ENCODE measurements around the gene MAD1L1.
"Not testable (repeated sequence)": the region's sequence is repeated elsewhere in the genome, so short reads cannot be mapped to it uniquely, and the experiment has no call there.

The MAD1L1 gene

GRCh38 chr7:1873070-1873405, 359.7 kb downstream of the MAD1L1 start:
- DNase-seq (ENCODE audit: low read depth in 2 of 2, low spot score in 1 of 2) = no peak

- no peak for DNase-seq (ENCODE audit: low read depth in 2 of 2, low spot score in 1 of 2)
These were observed 360.3 kb downstream of the MAD1L1 start for GRCh38 chr7:1872191-1873069.

- no peak for DNase-seq (ENCODE audit: low read depth in 2 of 2, low spot score in 1 of 2)
These were observed 363.2 kb downstream of the MAD1L1 start for GRCh38 chr7:1869452-1870130.

GRCh38 chr7:1868516-1869165, 364.1 kb downstream of the MAD1L1 start:
- DNase-seq (ENCODE audit: low read depth in 2 of 2, low spot score in 1 of 2) = no peak

- DNase-seq (ENCODE audit: low read depth in 2 of 2, low spot score in 1 of 2) = no peak
These were observed 365.1 kb downstream of the MAD1L1 start for GRCh38 chr7:1867370-1868260.

- no peak for DNase-seq (ENCODE audit: low read depth in 2 of 2, low spot score in 1 of 2)
These were observed 366.1 kb downstream of the MAD1L1 start for GRCh38 chr7:1866601-1867000.

GRCh38 chr7:1865571-1866255, 367.0 kb downstream of the MAD1L1 start:
- DNase-seq (ENCODE audit: low read depth in 2 of 2, low spot score in 1 of 2) = no peak

- no peak for DNase-seq (ENCODE audit: low read depth in 2 of 2, low spot score in 1 of 2)
These were observed 367.7 kb downstream of the MAD1L1 start for GRCh38 chr7:1865000-1865555.

GRCh38 chr7:1864161-1864940, 368.4 kb downstream of the MAD1L1 start:
- no peak for DNase-seq (ENCODE audit: low read depth in 2 of 2, low spot score in 1 of 2)

GRCh38 chr7:1863091-1863900, 369.4 kb downstream of the MAD1L1 start:
- DNase-seq (ENCODE audit: low read depth in 2 of 2, low spot score in 1 of 2) = no peak

GRCh38 chr7:1862560-1862959, 370.2 kb downstream of the MAD1L1 start:
- DNase-seq (ENCODE audit: low read depth in 2 of 2, low spot score in 1 of 2) = no peak

- no peak for DNase-seq (ENCODE audit: low read depth in 2 of 2, low spot score in 1 of 2)
These were observed 370.8 kb downstream of the MAD1L1 start for GRCh38 chr7:1861799-1862458.

- not testable (repeated sequence) for DNase-seq (ENCODE audit: low read depth in 2 of 2, low spot score in 1 of 2)
These were observed 371.6 kb downstream of the MAD1L1 start for GRCh38 chr7:1860881-1861798.

GRCh38 chr7:1859266-1860035, 373.3 kb downstream of the MAD1L1 start:
- no peak for DNase-seq (ENCODE audit: low read depth in 2 of 2, low spot score in 1 of 2)

GRCh38 chr7:1858435-1859265, 374.1 kb downstream of the MAD1L1 start:
- DNase-seq (ENCODE audit: low read depth in 2 of 2, low spot score in 1 of 2) = no peak

Measured in stimulated activated CD8-positive, alpha-beta memory T cell treated with anti-CD3 and anti-CD28 coated beads, Interleukin-4, amount 100 ng/mL, for 4 hours (primary cell).